ENCODE measurements around the gene DTNB. TPM values are rescaled to one million over a fixed set of nuclear protein-coding genes. Genes with fewer than 3 reads are reported as not detected.

The DTNB gene
- polyA plus RNA-seq, 1 experiment: 12.5 TPM

GRCh38 chr2:25340181-25340921 lies 333.0 kb downstream of the DTNB start:
- Histone ChIP-seq H3K27me3 (ENCODE audit: control insufficient read depth, insufficient read depth, low read length) (no peaks in the 10 kb centered on the region), H3K9me3 (ENCODE audit: control insufficient read depth, insufficient read depth, low read length) (no peaks in the 10 kb centered on the region), H3K4me3 (ENCODE audit: low read depth, low read length) (peak overlapping the region; percentile 69), H3K27ac (ENCODE audit: low read depth, low read length) (no peak overlapping the region)
- no peak for DNase-seq (ENCODE audit: low read depth, low spot score)
- TF ChIP-seq, protein P1, sequence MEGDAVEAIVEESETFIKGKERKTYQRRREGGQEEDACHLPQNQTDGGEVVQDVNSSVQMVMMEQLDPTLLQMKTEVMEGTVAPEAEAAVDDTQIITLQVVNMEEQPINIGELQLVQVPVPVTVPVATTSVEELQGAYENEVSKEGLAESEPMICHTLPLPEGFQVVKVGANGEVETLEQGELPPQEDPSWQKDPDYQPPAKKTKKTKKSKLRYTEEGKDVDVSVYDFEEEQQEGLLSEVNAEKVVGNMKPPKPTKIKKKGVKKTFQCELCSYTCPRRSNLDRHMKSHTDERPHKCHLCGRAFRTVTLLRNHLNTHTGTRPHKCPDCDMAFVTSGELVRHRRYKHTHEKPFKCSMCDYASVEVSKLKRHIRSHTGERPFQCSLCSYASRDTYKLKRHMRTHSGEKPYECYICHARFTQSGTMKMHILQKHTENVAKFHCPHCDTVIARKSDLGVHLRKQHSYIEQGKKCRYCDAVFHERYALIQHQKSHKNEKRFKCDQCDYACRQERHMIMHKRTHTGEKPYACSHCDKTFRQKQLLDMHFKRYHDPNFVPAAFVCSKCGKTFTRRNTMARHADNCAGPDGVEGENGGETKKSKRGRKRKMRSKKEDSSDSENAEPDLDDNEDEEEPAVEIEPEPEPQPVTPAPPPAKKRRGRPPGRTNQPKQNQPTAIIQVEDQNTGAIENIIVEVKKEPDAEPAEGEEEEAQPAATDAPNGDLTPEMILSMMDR (IDR thresholded peaks at IDR 0.05; ENCODE audit: low read depth, low read length): no peak
- CTCF ChIA-PET: interaction anchor here (0.6 to 1.3 kb wide), 2 partner anchors 22 to 321 kb away, joined by 3 to 4 read pairs; no protein-coding TSS in a partner anchor
- POLR2A ChIA-PET: no interaction called here

DNA sequence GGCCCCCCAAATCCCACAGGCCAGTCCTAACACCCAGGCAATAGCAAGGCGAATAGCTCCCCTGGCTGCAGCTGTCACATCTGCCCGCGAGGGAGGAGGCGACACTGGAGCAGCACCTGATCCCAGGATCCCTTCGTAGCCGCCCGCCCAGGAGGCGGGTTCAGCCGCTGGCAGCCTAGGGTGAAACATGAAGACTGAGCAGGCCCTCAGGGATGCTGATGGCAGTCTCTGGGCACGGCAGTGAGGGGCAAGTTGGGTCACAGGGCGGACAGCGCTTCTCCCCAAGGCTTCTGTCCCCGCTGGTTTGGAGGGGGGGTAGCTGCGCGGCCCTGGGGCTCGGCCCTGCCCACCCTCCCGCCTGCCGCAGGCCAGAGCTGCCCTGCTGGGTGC lies 333.6 kb downstream of the DTNB start:
- peak overlapping the region; percentile 69 for H3K4me3 ChIP-seq (ENCODE audit: low read depth, low read length)
- no peak overlapping the region for H3K27ac ChIP-seq (ENCODE audit: low read depth, low read length)
- ChIA-PET POLR2A (no interaction called here), CTCF (interaction anchor here (0.6 to 1.3 kb wide), 2 partner anchors 22 to 322 kb away, joined by 3 to 4 read pairs; no protein-coding TSS in a partner anchor)
- no peaks in the 10 kb centered on the region for H3K9me3 ChIP-seq (ENCODE audit: control insufficient read depth, insufficient read depth, low read length)
- no peak for DNase-seq (ENCODE audit: low read depth, low spot score)
- TF ChIP-seq, protein P1 (IDR thresholded peaks at IDR 0.05; ENCODE audit: low read depth, low read length): no peak
- H3K27me3 ChIP-seq (ENCODE audit: control insufficient read depth, insufficient read depth, low read length): no peaks in the 10 kb centered on the region

GRCh38 chr2:25339211-25339674 lies 334.1 kb downstream of the DTNB start:
- Histone ChIP-seq H3K27me3 (ENCODE audit: control insufficient read depth, insufficient read depth, low read length) (no peaks in the 10 kb centered on the region), H3K9me3 (ENCODE audit: control insufficient read depth, insufficient read depth, low read length) (no peaks in the 10 kb centered on the region), H3K27ac (ENCODE audit: low read depth, low read length) (no peak overlapping the region), H3K4me3 (ENCODE audit: low read depth, low read length) (peak overlapping the region; percentile 7; the same call in 1 of the 2 replicates)
- DNase-seq (ENCODE audit: low read depth, low spot score): no peak
- CTCF ChIA-PET: interaction anchor here (1.8 kb wide), 1 partner anchor 23 kb away, joined by 11 read pairs; no protein-coding TSS in a partner anchor
- POLR2A ChIA-PET: no interaction called here
- TF ChIP-seq, protein P1 (IDR thresholded peaks at IDR 0.05; ENCODE audit: low read depth, low read length): no peak

DNA sequence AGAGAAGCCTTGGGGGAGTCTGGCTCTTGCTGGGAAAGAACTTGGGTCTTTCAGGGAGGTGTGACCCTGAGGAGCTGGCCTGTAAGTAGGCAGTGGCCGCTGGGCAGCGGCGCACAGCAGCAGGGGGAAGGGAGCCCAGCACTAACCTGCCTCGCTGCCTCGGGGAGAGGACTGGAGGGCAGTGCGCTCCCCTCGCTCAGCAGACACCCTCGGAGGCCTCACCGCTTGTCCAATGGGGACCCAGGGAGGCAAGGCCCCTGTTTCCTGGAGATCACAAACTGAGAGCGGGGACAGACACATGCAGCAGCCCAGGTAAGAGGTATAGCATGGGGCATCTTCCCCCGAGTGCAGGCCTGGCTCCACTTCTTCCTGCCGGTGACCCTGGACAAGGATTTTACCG lies 335.0 kb downstream of the DTNB start:
- POLR2A ChIA-PET: no interaction called here
- Histone ChIP-seq H3K4me3 (ENCODE audit: low read depth, low read length) (no peak overlapping the region), H3K9me3 (ENCODE audit: control insufficient read depth, insufficient read depth, low read length) (no peaks in the 10 kb centered on the region), H3K27ac (ENCODE audit: low read depth, low read length) (no peak overlapping the region), H3K27me3 (ENCODE audit: control insufficient read depth, insufficient read depth, low read length) (no peaks in the 10 kb centered on the region)
- TF ChIP-seq, protein P1 (IDR thresholded peaks at IDR 0.05; ENCODE audit: low read depth, low read length): no peak
- CTCF ChIA-PET: interaction anchor here (1.8 kb wide), 1 partner anchor 24 kb away, joined by 11 read pairs; no protein-coding TSS in a partner anchor
- DNase-seq (ENCODE audit: low read depth, low spot score): no peak

GRCh38 chr2:25337891-25338290 lies 335.5 kb downstream of the DTNB start:
- TF ChIP-seq, protein P1 (IDR thresholded peaks at IDR 0.05; ENCODE audit: low read depth, low read length): no peak
- Histone ChIP-seq H3K9me3 (ENCODE audit: control insufficient read depth, insufficient read depth, low read length) (no peaks in the 10 kb centered on the region), H3K27ac (ENCODE audit: low read depth, low read length) (no peak overlapping the region), H3K27me3 (ENCODE audit: control insufficient read depth, insufficient read depth, low read length) (no peaks in the 10 kb centered on the region), H3K4me3 (ENCODE audit: low read depth, low read length) (no peak overlapping the region)
- ChIA-PET CTCF (interaction anchor here (1.8 kb wide), 1 partner anchor 24 kb away, joined by 11 read pairs; no protein-coding TSS in a partner anchor), POLR2A (no interaction called here)
- DNase-seq (ENCODE audit: low read depth, low spot score): no peak

Measured in AG04450 (cell line).